ENCODE results near the gene SLC34A1.
"Not testable (repeated sequence)": the region's sequence is repeated elsewhere in the genome, so short reads cannot be mapped to it uniquely, and the experiment has no call there.

Gene SLC34A1

DNA sequence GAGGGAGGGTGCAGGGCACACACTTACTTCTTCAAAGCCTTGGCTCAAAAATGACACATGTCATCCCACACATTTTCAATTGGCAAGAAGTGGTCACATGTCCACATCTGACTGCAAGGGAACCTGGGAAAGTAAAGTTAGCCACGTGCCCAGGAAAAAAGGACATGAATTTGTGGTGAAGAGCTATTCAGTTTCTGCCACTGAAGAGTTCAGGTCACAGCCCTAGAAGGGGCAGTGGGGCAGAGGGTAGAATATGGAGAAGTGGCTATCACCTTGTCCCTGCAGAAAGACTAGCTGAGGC is 28.4 kb upstream of the SLC34A1 start:
- peak; percentile 49 to 56 for DNase-seq

DNA sequence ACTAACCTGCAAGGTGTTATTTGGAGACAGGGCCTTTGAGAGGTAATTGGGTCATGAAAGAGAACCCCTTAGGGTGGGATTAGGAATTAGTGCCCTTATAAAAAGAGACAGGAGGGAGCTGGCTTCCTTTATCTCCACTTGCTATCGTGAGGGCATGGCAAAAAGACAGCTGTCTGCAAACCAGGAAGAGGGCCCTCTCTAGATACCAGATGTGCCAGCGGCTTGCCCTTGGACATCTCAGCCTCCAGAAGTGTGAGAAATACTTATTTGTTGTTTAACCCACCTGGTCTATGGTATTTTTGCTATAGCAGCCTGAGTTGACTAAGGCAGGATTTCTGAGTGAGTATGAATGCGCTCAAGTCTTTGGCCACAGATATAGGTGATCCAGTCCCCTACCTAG is 27.5 kb upstream of the SLC34A1 start:
- no peak for DNase-seq

DNA sequence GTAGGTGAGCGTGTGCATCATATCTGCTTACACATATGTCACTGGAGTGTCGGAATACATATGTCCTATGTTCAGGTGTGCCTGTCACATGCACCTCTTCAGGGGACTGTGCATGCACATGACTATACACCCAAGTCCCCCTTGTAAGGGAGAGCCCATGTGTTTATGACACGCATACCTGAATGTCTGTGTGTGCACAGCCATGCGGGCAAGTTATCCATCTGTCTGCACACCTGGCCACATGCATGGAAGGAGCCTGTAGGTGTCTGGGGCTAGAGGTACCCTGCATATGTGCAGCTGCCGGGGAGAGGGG is 27.1 kb upstream of the SLC34A1 start:
- no peak for DNase-seq

DNA sequence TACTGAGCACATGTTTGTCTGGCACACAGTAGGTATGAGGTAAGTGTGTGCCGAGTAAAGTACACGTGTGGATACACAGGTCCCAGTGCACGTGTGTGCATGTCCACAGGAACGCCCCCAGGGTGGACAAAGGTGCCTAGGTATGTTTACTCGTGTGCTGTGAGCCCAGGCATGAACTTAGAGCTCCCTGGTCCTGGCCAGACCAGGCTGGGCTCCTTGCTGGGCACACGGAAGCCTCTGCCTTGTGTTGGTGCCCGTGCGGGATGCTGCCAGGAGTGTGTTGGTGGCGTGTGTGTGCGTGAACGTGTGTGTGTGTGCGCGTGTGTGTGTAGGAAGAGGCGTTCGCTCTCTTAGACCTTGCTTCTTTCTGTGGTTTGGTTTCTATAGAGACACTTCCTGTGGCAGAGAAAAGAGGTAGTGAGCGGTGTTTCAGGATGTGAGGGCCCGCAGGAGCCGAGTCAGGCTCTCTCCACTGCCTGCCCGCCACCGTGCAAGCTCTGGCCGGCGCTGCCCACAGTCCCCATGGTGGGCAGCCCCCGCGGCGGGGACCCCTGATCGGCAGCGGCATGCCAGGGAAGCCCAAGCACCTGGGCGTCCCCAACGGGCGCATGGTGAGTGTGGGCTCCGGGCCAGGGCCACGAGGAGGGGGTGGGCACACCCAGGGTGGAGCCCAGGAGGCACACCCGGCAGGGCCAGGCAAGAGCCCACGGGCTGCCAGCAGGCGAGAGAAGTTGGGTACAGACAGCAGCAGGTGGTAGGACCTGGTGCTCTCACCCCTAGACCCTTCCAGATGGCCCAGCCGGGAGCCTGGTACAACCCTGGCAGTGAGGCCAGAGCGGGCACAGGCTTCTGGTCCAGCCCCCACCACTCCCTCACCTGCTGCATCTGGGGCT is 26.5 kb upstream of the SLC34A1 start, which contains the start of gene RGS14:
Gene RGS14, plus strand, starts transcription at position 466 of the 893 bp plus-strand sequence. Its CDS starts 101 bp downstream, at position 567.
- peak; percentile 83 to 84 for DNase-seq

DNA sequence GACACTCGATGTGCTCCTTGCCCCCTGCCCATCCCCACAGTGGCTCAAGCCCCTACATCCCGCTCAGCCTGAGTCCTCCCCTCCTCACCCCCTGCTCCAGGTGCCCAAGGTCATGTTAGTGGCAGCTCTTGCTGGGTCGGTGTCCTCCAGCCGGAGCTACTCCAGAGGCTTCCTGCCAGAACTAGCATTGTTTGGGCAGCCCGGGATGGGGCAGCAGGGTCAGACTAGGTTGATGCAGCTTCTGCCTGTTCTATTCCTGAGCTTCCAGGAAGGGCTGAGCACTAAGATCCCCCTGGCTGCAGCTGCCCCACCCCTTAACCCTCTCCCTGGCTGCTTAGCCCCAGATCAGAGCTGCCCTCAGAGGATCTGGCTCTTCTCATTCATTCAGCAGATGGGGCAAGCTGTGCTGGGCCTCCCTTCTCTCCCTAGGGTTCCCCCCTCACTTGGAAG is 25.8 kb upstream of the SLC34A1 start:
- DNase-seq: no peak

DNA sequence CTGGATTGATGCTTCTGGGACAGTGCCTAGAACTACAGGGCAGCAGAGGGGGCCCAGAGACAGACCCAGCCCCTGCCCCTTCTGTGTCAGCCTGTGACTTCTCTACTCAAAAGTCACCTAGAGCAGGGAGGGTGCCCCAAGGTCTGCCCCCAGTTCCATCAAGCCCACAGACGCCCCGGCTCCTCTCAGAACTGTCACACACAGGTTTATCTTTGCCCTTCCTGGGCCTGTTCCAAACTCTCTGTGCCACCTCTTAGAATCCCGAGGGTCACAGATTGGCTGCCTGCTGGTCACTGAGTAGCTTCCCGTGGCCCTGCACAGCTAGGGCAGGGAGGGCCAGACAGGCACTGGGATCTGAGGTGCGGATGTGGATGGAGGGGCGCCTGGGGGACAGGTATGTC is 24.8 kb upstream of the SLC34A1 start:
- no peak for DNase-seq

DNA sequence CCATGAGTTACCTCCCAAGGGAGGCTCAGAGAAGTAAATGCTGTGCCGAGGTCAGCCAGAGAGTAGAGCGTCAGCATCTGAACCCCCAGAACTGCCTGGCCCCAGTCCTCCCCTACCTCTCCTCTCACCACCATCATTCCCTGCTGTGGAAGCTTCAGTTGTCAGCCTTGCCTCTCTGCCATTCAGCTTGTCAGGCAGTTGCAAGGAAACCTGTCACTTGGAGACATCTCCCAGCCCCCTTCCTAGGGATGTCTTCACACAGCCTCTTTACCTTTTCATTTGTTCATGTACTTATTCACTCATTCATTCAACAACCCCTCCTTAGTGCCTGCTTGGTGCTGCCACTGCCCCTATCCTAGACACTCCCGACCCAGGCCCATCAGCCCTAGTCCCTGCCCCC is 24.4 kb upstream of the SLC34A1 start:
- no peak for DNase-seq

DNA sequence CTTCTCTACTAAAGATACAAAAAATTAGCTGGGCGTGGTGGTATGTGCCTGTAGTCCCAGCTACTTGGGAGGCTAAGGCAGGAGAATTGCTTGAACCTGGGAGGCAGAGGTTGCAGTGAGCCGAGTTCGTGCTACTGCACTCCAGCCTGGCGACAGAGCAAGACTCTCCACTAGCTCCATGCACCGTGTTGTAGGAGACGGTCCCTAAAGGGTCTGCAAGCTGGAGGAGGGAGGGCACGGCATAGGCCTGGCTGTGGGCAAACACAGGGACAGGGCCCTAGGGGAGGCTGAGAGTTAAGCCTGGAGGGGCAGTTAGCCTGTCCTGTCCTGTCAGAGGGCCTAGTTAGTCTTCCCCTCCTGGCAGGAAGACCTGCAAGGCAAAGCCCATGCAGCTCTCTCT is 23.5 kb upstream of the SLC34A1 start:
- DNase-seq: not testable (repeated sequence)

DNA sequence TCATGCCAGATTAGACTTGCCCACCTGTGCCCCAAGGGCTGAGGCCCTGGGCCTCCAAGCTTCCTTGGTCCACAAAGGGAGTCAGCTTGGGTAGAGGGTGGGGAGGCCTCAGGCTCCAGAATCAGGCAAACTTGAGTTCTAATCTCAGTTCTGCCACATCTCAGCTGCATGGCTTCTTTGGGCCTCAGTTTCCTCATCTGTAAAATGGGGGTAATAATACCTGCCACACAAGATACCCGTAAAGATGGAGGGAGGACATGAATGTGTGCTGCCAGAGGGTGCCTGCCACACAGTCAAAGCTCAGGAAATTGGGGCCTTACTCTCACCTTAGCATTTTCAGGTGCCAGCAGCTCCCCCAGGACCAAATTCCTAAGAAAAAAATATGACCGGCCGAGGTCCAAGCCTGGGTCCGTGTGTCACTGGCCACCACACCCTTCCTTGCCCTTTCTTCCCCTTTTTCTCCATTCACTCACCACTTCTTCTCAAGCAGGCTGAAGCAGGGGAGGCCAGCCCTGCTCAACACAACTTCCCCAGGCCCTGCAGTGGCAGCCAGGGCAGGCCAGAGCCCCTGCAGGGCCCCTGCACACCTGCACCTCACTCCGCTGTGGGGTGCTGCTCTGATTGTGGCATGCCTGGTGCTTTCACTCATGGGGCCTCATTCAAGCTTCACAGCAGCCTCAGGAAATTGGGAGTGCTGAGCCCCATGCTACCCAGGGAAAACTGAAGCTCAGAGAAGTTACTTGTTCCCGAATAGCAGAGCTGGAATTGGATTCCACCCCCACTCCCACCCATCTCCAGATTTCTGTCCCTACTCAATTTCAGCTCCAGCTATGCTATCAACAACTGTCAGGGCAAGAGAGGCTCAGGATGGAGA is 22.6 kb upstream of the SLC34A1 start:
- peak; percentile 46 to 64 for DNase-seq

DNA sequence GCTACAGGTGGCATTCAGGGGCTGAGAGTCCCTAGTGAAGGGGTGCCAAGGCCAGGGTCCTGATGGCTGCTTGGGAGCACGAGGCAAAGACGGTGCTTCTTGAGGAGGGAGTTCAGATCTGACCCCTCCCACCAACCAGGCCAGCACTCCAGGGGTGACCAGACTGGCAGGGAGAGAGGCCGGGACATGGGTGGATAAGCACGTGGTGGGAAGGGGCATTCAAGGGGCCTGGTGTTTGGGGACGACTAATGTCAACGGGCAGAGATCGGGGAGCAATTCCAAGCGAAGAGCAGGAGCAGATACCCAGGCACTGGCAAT is 22.0 kb upstream of the SLC34A1 start:
- no peak for DNase-seq

DNA sequence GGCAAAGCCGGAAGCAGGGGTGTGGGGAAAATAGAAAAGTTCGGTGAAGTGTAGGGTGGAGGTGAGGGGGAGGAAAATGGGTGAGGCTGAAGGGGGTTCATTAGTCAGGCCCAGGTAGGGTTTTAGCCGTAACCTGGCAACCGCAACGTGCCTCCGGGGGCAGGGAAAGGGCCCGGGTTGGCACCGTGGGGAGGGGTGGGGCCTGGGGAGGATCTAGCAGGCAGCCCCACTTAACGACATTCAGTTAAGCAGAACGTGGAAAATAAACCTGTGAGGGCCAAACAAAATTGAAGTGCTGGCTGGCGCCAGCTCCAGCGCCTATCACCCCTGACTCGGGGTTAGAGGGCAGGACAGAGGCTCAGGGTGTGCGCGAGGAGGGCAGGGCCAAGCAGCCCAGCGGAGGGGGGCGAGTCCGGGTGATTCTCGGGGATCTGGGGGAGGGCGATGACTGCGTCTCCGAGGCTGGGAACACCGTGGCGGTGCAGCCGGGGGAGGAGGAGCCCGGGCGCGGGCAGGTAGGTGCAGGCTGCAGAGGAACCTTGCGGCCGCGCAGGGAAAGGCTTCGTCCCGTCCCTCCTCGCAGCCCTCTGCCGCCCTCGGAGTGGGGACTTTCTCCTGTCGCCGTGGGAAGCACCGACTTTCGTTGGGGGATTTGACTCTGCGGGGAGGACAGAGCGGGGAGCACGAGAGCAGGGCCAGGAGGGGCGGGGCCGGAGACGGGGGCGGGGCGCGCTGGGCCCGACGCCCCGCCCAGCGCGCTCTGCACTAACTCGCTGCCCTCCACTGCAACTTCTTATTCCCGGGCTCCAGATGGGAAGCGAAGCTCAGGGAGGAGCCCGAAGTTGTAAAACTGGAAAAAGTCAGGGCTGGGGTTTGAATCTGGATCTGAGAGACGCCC is 21.4 kb upstream of the SLC34A1 start:
- DNase-seq: peak in 1 of 2 donors; percentile 38

DNA sequence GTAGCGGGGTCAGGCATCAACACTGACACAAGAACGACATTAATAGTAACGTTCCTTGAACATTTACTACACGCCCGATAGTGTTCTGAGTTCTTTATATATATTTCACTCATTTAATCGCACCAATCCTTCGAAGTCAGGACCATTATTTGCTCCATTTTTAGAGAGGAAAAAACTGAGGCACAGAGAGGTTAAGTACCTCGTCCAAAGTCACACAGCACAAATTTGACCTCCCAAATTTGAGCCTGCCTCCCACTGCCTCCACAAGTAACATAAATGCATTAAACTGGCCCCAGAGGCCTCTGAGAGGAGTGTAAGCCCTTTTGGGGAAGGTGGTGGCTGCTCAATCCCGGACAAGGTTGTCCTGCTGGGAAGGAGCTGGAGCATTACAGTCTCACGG is 20.7 kb upstream of the SLC34A1 start:
- DNase-seq: no peak

DNA sequence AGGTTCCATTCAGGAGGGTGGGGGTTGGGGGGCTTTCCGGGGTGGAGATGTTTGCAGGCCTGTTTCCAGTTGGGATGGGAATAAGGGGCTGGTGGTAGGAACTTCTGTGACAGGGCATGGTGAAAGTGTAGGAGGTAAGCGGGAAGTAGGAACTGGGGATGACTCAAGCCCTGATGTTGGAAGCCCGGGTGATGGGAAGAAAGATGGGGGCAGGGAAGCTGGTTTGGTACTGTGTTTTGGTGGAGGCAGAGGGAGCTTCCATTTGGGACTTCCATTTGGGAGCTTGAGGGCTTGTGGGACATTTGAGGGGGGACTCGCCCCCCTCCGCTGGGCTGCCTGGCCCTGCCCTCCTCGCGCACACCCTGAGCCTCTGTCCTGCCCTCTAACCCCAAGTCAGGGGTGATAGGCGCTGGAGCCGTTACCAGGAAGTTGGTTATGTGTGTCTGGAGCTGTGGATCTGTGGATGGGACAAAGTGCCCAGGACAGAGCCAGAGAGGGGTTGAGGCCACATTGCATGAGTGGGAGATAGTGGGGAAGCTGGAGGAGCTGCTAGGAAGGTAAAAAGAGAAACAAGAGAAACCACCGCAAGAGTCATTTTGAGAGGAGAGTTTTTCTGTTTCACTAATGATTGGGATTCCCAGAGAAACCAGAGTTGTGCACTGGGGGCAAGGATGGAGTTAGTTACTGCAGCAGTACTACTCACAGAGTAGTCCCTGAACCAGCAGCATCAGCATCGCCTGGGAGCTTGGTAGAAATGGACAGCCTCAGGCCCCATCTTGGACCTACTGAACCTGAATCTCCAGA is 19.9 kb upstream of the SLC34A1 start:
- DNase-seq: peak; percentile 26 to 58

DNA sequence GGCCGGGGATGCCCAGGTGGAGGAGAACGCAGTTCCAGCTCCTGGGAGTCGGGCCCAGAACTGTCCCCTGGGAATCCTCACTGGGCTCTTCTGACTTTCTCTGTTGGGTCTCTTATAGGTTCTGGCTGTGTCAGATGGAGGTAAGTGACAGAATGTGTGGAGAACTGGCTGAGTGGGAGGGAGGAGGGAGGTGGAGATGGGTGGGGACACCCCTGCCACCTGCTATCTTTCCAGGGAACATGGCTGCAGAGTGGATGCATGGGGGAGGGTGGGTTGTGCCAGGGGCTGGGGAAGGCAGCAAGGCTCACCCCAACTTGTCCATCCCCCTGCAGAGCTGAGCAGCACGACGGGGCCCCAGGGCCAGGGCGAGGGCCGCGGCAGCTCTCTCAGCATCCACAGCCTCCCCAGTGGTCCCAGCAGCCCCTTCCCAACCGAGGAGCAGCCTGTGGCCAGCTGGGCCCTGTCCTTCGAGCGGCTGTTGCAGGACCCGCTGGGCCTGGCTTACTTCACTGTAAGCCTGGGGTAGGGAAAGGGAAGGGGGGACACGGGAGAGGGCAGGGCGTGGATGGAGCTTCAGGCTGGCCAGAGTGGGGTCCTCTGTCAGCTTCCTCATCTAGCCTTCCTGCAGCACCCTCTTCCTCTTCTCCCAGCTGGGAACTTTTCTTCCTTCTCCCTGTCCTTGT is 18.2 kb upstream of the SLC34A1 start:
- no peak for DNase-seq

DNA sequence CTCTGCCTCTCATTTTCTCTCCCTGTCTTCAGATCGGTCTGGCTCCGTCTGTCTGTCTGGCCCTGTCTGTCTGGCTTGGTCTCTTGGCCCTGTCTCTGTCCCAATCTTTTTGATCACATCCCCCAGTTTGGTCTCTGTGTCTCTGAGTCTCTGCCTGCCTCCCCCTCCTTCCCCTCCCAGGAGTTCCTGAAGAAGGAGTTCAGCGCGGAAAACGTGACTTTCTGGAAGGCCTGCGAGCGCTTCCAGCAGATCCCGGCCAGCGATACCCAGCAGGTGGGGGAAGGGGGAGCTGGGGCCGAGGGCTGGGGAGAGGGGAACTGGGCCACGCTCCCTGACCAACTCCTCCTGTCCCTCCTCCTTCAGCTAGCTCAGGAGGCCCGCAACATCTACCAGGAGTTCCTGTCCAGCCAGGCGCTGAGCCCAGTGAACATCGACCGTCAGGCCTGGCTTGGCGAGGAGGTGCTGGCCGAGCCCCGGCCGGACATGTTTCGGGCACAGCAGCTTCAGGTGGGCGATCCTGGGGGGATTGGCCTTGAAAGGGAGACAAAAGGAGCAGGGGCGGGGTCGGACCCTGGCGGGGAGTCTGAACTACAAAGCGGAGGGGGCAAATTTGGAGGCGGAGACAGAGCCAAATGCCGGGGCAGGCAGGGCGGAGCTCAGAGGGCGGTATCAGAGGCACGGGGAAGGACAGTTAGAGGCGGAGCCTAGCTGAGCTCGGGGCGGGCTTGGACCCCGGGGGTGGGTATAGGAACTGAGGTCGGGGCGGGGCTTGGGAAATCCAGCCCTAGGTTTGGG is 17.5 kb upstream of the SLC34A1 start:
- no peak for DNase-seq

DNA sequence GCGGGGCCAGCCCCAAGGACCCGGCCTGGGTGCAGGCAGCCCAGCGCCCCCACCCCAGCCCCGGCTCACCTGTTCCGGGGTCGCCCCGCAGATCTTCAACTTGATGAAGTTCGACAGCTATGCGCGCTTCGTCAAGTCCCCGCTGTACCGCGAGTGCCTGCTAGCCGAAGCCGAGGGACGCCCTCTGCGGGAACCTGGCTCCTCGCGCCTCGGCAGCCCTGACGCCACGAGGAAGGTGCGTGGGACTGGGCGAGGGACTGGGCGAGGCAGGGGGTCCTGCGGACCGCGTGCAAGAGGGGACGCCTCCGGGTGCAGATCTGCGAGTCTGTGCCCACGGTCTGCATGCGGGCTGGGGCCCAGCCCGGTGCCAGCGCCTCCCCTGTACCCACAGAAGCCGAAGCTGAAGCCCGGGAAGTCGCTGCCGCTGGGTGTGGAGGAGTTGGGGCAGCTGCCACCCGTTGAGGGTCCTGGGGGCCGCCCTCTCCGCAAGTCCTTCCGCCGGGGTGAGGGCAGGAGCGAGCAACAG is 16.8 kb upstream of the SLC34A1 start:
- no peak for DNase-seq

DNA sequence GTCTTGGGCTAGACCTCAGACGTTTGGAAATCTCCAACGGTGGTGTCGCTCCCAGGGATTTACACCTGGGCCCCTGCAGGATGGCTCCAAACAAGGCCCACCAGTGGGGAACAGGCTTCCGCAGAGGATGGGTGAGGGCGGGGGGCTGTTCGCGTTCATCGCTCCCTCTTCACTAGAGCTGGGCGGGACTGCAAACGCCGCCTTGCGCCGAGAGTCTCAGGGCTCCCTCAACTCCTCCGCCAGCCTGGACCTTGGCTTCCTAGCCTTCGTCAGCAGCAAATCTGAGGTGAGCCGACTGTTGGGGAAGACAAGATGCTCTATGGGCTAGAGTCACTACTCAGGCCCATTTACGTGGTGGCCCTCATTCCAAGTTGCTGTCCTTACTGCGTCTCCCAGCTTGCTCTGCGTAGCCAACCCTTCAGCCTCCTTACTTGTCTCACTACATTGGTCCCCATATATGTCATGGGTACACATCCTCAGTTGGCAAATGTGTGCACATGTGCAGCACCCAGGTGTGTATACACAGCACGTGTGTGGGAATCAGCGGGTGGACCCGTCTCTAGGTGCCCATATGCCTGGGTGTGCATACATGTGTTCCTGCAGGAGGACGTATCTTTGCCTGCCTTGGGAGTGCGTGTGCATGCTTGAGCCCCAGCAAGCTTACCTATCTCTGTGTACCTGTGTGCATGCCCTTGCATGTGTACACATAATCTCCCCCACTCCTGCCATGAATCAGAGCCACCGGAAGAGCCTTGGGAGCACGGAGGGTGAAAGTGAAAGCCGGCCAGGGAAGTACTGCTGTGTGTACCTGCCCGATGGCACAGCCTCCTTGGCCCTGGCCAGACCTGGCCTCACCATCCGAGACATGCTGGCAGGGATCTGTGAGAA is 16.0 kb upstream of the SLC34A1 start:
- no peak for DNase-seq

DNA sequence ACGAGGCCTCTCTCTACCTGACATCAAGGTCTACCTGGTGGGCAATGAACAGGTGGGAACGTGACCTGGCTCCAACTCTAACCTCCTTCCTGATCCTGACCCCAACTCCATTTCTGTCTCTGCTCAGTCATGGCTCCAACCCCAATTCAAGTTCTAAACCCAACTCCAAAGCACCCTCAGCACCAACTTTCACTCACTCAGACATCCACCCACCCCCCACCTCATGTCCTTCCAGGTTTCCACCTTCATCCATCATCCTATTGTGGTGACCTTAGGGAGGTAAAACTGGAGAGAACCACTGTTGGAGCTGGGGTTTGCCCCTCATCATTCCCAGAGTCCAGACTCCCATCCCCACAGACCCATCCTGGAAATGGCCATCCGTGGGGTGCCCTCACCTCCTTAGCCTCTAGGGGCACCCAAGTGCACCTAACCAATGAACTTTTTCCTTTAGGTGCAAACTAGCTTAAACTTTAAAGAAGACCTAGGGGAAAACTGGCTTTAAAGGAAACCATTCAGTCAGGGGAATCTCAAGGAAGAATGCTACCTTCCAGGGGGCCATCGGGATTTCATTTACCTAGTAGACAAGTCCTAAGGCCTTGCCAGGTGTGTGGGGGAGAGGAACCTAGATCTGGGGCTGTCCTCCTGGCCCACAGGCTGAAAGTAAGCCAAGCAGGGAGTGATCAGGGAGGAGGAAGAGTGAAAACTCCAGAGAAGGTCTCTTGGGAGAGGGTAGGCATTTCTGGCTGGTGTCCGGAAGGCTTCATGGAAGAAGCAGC is 15.2 kb upstream of the SLC34A1 start:
- peak; percentile 35 for DNase-seq
